ENCODE results near the gene ZIC1.

DNA sequence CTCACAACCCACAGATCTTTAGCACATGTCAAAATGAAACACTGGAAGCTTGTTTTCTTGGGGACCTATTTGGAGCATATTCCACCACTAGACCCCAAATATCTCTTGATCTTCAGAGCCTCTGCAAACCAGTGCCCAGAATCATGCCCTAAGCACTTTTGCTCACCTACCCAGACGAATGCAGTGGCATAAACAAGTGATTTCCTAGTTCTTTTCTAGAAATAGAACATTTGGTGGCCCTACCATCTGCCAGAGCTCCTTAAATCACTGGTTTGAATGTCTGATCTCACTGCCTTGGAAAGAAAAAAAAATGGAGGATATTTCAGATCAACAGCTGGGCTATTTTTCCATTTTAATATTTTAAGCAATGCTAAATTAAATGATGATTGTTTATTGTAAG, 8.2 kb upstream of the ZIC1 start:
- no peak for TF ChIP-seq GATA2 (IDR thresholded peaks at IDR 0.05; ENCODE audit: low read depth, low read length)
- no peak for TF ChIP-seq GATA3 (IDR thresholded peaks at IDR 0.05; ENCODE audit: low read depth, low read length)
